ENCODE measurements around the gene TRUB1.

The TRUB1 gene

GRCh38 chr10:114915294-114915693, 22.7 kb upstream of the TRUB1 start:
- Histone ChIP-seq H3K4me3 (ENCODE audit: severe bottlenecking) (no peak overlapping the region), H3K36me3 (ENCODE audit: low read depth) (no peaks in the 10 kb centered on the region), H3K27me3 (ENCODE audit: insufficient read depth, poor library complexity, severe bottlenecking) (no peaks in the 10 kb centered on the region), H3K4me1 (ENCODE audit: insufficient read depth, poor library complexity, severe bottlenecking) (peaks cover 11% of the 10 kb centered on the region), H3K9me3 (ENCODE audit: severe bottlenecking) (no peaks in the 10 kb centered on the region), H3K27ac (ENCODE audit: poor library complexity, severe bottlenecking) (no peak overlapping the region)
- no peak for TF ChIP-seq CTCF (IDR thresholded peaks at IDR 0.05; ENCODE audit: poor library complexity, severe bottlenecking)
- DNase-seq (ENCODE audit: low spot score) (no peak), ATAC-seq (ENCODE audit: low read depth) (no peak)

GRCh38 chr10:114916653-114917052, 21.3 kb upstream of the TRUB1 start:
- Histone ChIP-seq H3K36me3 (ENCODE audit: low read depth) (no peaks in the 10 kb centered on the region), H3K4me3 (ENCODE audit: severe bottlenecking) (no peak overlapping the region), H3K27ac (ENCODE audit: poor library complexity, severe bottlenecking) (no peak overlapping the region), H3K4me1 (ENCODE audit: insufficient read depth, poor library complexity, severe bottlenecking) (peaks cover 11% of the 10 kb centered on the region), H3K27me3 (ENCODE audit: insufficient read depth, poor library complexity, severe bottlenecking) (no peaks in the 10 kb centered on the region), H3K9me3 (ENCODE audit: severe bottlenecking) (no peaks in the 10 kb centered on the region)
- no peak for ATAC-seq (ENCODE audit: low read depth)
- no peak for DNase-seq (ENCODE audit: low spot score)
- TF ChIP-seq CTCF (IDR thresholded peaks at IDR 0.05; ENCODE audit: poor library complexity, severe bottlenecking): no peak

- ATAC-seq (ENCODE audit: low read depth) (no peak), DNase-seq (ENCODE audit: low spot score) (no peak)
- no peak overlapping the region for H3K4me3 ChIP-seq (ENCODE audit: severe bottlenecking)
- no peaks in the 10 kb centered on the region for H3K9me3 ChIP-seq (ENCODE audit: severe bottlenecking)
- H3K27me3 ChIP-seq (ENCODE audit: insufficient read depth, poor library complexity, severe bottlenecking): no peaks in the 10 kb centered on the region
- H3K36me3 ChIP-seq (ENCODE audit: low read depth): no peaks in the 10 kb centered on the region
- TF ChIP-seq CTCF (IDR thresholded peaks at IDR 0.05; ENCODE audit: poor library complexity, severe bottlenecking): no peak
- H3K27ac ChIP-seq (ENCODE audit: poor library complexity, severe bottlenecking): peak overlapping the region; percentile 37
- H3K4me1 ChIP-seq (ENCODE audit: insufficient read depth, poor library complexity, severe bottlenecking): peaks cover 11% of the 10 kb centered on the region
Measured at GRCh38 chr10:114917459-114917858, 20.5 kb upstream of the TRUB1 start.

GRCh38 chr10:114917927-114918672, 19.9 kb upstream of the TRUB1 start:
- no peak for TF ChIP-seq CTCF (IDR thresholded peaks at IDR 0.05; ENCODE audit: poor library complexity, severe bottlenecking)
- Histone ChIP-seq H3K36me3 (ENCODE audit: low read depth) (no peaks in the 10 kb centered on the region), H3K27me3 (ENCODE audit: insufficient read depth, poor library complexity, severe bottlenecking) (no peaks in the 10 kb centered on the region), H3K4me3 (ENCODE audit: severe bottlenecking) (no peak overlapping the region), H3K9me3 (ENCODE audit: severe bottlenecking) (no peaks in the 10 kb centered on the region), H3K27ac (ENCODE audit: poor library complexity, severe bottlenecking) (peak overlapping the region; percentile 37), H3K4me1 (ENCODE audit: insufficient read depth, poor library complexity, severe bottlenecking) (peaks cover 11% of the 10 kb centered on the region)
- peak; percentile 90 for ATAC-seq (ENCODE audit: low read depth)
- no peak for DNase-seq (ENCODE audit: low spot score)

GRCh38 chr10:114920459-114920858, 17.5 kb upstream of the TRUB1 start:
- no peak for ATAC-seq (ENCODE audit: low read depth)
- H3K4me3 ChIP-seq (ENCODE audit: severe bottlenecking): no peak overlapping the region
- no peaks in the 10 kb centered on the region for H3K9me3 ChIP-seq (ENCODE audit: severe bottlenecking)
- no peak for DNase-seq (ENCODE audit: low spot score)
- TF ChIP-seq CTCF (IDR thresholded peaks at IDR 0.05; ENCODE audit: poor library complexity, severe bottlenecking): no peak
- no peaks in the 10 kb centered on the region for H3K27me3 ChIP-seq (ENCODE audit: insufficient read depth, poor library complexity, severe bottlenecking)
- H3K36me3 ChIP-seq (ENCODE audit: low read depth): no peaks in the 10 kb centered on the region
- peaks cover 14% of the 10 kb centered on the region for H3K4me1 ChIP-seq (ENCODE audit: insufficient read depth, poor library complexity, severe bottlenecking)
- H3K27ac ChIP-seq (ENCODE audit: poor library complexity, severe bottlenecking): no peak overlapping the region

Data from RWPE2 (cell line).